Activated naive CD8-positive, alpha-beta T cell treated with anti-CD3 and anti-CD28 coated beads, Interleukin-2, amount 10 ng/mL, durations not matched to agents 7 days and 5 days (primary cell): ENCODE data around the gene CIB2. TPM values are rescaled to one million over a fixed set of nuclear protein-coding genes. Genes with fewer than 3 reads are reported as not detected.
"Not testable (repeated sequence)": the region's sequence is repeated elsewhere in the genome, so short reads cannot be mapped to it uniquely, and the experiment has no call there.

Experiments used
- ATAC-seq: fragments of 150-1000 bp; cut with Tn5 transposase; one replicate; pipeline ENCODE4 v1.10.0; 2021; ENCODE audit warnings: low read depth, moderate library complexity
- POLR2A ChIA-PET: fragments of 350-600 bp; sonication (Branson Sonifier 250); formaldehyde crosslinking; loops from one replicate; lab custom pipeline; 2021; ENCODE audit warnings: antibody characterized with exemption; lab: Charles Lee
- DNase-seq: peaks from one replicate; pipeline ENCODE4 v3.0.0; 2021
- H3K27ac Mint-ChIP-seq: one replicate; pipeline ENCODE4 v1.8.0; 2022; ENCODE audit warnings: mild to moderate bottlenecking, mixed read lengths
- H3K27me3 Mint-ChIP-seq: one replicate; pipeline ENCODE4 v1.8.0; 2022; ENCODE audit warnings: mild to moderate bottlenecking, moderate library complexity, mixed read lengths
- H3K36me3 Mint-ChIP-seq: one replicate; pipeline ENCODE4 v1.8.0; 2021; ENCODE audit warnings: mild to moderate bottlenecking, mixed read lengths
- H3K4me1 Mint-ChIP-seq: one replicate; pipeline ENCODE4 v1.8.0; 2021; ENCODE audit warnings: mixed read lengths
- H3K4me3 Mint-ChIP-seq: one replicate; pipeline ENCODE4 v1.8.0; 2022; ENCODE audit warnings: mild to moderate bottlenecking, moderate library complexity, mixed read lengths
- H3K9me3 Mint-ChIP-seq: one replicate; pipeline ENCODE4 v1.8.0; 2021; ENCODE audit warnings: mixed read lengths
- total RNA-seq, 2 experiments: library from RNA; stranded (reverse); gene quantifications; one replicate each; pipeline ENCODE4 v1.2.3, GENCODE V29; 2021

The CIB2 gene
- total RNA-seq, 2 experiments from 2014 or later: 0.88 to 1.5 TPM

GRCh38 chr15:78162038-78162437, 30.8 kb upstream of the CIB2 start:
- peaks cover 27% of the 10 kb centered on the region for H3K36me3 Mint-ChIP-seq
- POLR2A ChIA-PET: interaction anchor here (0.6 to 1.7 kb wide), 4 partner anchors 10 to 159 kb away, joined by 3 to 6 read pairs (median 4); partner anchors contain the start of gene IDH3A
- no peak overlapping the region for H3K4me3 Mint-ChIP-seq
- peaks cover 8% of the 10 kb centered on the region for H3K4me1 Mint-ChIP-seq
- ATAC-seq (peak; percentile 87), DNase-seq (no peak)
- H3K27ac Mint-ChIP-seq: peak overlapping the region; percentile 78
- H3K27me3 Mint-ChIP-seq: no peaks in the 10 kb centered on the region
- H3K9me3 Mint-ChIP-seq: no peaks in the 10 kb centered on the region

GRCh38 chr15:78159395-78159794, 28.1 kb upstream of the CIB2 start:
- Mint-ChIP-seq H3K4me1 (peaks cover 2% of the 10 kb centered on the region), H3K27me3 (no peaks in the 10 kb centered on the region), H3K27ac (no peak overlapping the region), H3K36me3 (peaks cover 15% of the 10 kb centered on the region), H3K9me3 (no peaks in the 10 kb centered on the region), H3K4me3 (no peak overlapping the region)
- no peak for ATAC-seq
- DNase-seq: no peak
- POLR2A ChIA-PET: interaction anchor here (1.1 kb wide), 1 partner anchor 278 kb away, joined by 3 read pairs; the partner anchor contains the start of gene IREB2

- no peak for ATAC-seq
- H3K4me1 Mint-ChIP-seq: peaks cover 8% of the 10 kb centered on the region
- H3K9me3 Mint-ChIP-seq: no peaks in the 10 kb centered on the region
- H3K36me3 Mint-ChIP-seq: peaks cover 16% of the 10 kb centered on the region
- POLR2A ChIA-PET: interaction anchor here (2.0 kb wide), 1 partner anchor 9 kb away, joined by 5 read pairs; the partner anchor contains the start of gene IDH3A
- H3K27me3 Mint-ChIP-seq: no peaks in the 10 kb centered on the region
- H3K27ac Mint-ChIP-seq: no peak overlapping the region
- H3K4me3 Mint-ChIP-seq: no peak overlapping the region
- DNase-seq: no peak
Observed at GRCh38 chr15:78157203-78157602, 26.0 kb upstream of the CIB2 start.

GRCh38 chr15:78156653-78157052, 25.4 kb upstream of the CIB2 start:
- POLR2A ChIA-PET: interaction anchor here (2.0 kb wide), 1 partner anchor 8 kb away, joined by 5 read pairs; the partner anchor contains the start of gene IDH3A
- Mint-ChIP-seq H3K27me3 (no peaks in the 10 kb centered on the region), H3K27ac (no peak overlapping the region), H3K4me1 (peaks cover 8% of the 10 kb centered on the region), H3K36me3 (peaks cover 11% of the 10 kb centered on the region), H3K9me3 (no peaks in the 10 kb centered on the region), H3K4me3 (no peak overlapping the region)
- DNase-seq (no peak), ATAC-seq (no peak)

GRCh38 chr15:78155355-78155939, 24.2 kb upstream of the CIB2 start:
- ATAC-seq: no peak
- Mint-ChIP-seq H3K36me3 (peaks cover 13% of the 10 kb centered on the region), H3K27me3 (no peaks in the 10 kb centered on the region), H3K4me1 (peaks cover 16% of the 10 kb centered on the region), H3K4me3 (no peak overlapping the region), H3K27ac (no peak overlapping the region), H3K9me3 (no peaks in the 10 kb centered on the region)
- no peak for DNase-seq
- POLR2A ChIA-PET: no interaction called here

GRCh38 chr15:78154955-78155354, 23.7 kb upstream of the CIB2 start:
- Mint-ChIP-seq H3K4me3 (no peak overlapping the region), H3K4me1 (peaks cover 21% of the 10 kb centered on the region), H3K27ac (no peak overlapping the region), H3K9me3 (no peaks in the 10 kb centered on the region), H3K36me3 (peaks cover 13% of the 10 kb centered on the region), H3K27me3 (no peaks in the 10 kb centered on the region)
- POLR2A ChIA-PET: no interaction called here
- DNase-seq (no peak), ATAC-seq (no peak)

- H3K9me3 Mint-ChIP-seq, DNase-seq, ATAC-seq, H3K27ac Mint-ChIP-seq, H3K27me3 Mint-ChIP-seq: not testable (repeated sequence)
- Mint-ChIP-seq H3K36me3 (peaks cover 13% of the 10 kb centered on the region), H3K4me3 (peak overlapping the region; percentile 90), H3K4me1 (peaks cover 38% of the 10 kb centered on the region)
- POLR2A ChIA-PET: interaction anchor here (1.7 kb wide), 1 partner anchor 23 kb away, joined by 3 read pairs; no protein-coding TSS in a partner anchor
Observed at GRCh38 chr15:78151075-78151474, 19.8 kb upstream of the CIB2 start.

DNA sequence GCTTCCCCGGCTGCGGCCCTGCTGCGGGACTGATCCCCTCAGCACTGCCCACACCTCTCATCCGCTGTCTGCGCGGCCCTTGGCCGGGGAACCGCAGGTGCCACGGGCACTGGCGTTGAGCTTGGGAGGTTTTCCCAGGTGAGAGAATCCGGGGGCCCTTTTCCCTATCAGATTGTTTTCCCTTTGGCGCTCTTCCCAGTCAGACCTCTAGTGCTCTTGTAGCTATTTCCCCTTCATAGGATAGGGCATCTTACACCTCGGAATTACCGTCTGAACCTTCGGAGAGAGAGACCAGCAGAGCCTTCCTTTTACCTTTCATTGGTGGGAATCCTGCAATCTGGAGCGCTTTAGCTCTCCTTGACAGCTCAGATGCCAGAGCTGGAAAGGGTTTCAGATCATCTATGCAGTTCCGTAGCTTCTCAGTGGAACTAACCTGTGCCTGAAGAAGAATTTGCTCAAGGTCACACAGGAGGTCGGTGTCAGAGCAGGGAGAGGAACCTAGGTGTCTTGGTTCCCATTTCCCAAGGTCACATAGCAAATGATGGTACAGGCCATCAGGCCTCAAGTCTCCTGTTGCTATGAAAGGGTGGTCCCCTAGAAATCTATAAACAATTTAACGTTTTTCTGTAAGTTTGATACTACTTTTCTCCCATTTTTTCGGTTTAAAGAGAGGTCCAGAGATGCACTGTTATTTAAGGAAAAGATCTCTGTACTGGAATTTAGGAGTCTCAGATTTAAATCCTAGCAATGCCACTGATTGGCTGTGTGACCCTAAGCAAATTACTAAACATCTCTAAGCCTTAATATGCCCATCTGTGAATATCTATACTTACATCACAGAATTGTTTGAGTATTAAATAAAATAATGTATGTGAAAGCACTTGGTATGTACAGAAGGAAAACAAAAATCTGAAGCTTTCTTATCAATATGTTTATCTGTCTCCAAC, 18.8 kb upstream of the CIB2 start:
- no peak for ATAC-seq
- Mint-ChIP-seq H3K27me3 (no peaks in the 10 kb centered on the region), H3K4me3 (peak overlapping the region; percentile 90), H3K9me3 (no peaks in the 10 kb centered on the region), H3K4me1 (peaks cover 38% of the 10 kb centered on the region), H3K36me3 (peaks cover 13% of the 10 kb centered on the region), H3K27ac (peak overlapping the region; percentile 71)
- POLR2A ChIA-PET: interaction anchor here (1.1 to 1.8 kb wide), 3 partner anchors 18 to 24 kb away, joined by 3 to 8 read pairs (median 4); no protein-coding TSS in a partner anchor
- DNase-seq: no peak

DNA sequence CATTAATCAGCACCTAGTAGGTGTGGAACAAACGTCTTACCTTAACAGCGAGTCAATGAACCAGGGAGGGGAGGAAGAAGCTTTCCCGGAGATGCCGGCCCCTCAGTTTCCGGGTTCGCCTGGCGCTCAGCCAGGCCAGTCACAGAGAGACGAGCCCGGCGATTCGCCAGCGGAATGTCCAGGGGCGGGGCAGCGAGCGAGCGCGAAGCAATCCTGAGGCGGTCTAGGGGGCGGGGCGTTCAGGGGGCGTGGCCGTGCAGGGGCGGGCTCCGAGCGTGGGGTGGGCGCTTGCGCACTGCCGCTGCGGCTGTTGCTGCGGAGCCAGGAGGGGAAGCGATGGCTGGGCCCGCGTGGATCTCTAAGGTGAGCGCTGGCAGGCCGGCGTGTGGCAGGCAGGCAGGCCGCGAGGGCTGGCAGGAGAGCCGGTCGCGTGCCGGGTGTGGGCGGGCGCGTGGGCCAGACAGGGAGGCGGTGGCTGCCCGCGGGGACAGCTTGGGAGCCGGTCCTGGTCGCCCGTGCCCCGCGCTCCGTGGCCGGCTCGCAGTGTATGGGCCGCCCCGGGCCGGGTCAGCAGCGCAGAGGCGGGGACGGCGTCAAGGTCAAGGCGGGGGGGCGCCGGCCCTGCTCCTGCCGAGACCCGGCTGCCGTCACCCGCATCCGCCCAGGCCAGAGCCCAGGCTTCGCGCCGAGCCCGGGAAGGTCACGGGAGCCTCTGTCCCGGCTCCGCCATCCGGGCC, 18.0 kb upstream of the CIB2 start, which contains the start of gene IDH3A:
Gene IDH3A, plus strand, starts transcription at position 295 of the 737 bp plus-strand sequence. Its CDS starts 42 bp downstream, at position 337.
- H3K27me3 Mint-ChIP-seq: no peaks in the 10 kb centered on the region
- POLR2A ChIA-PET: interaction anchor here (0.7 to 2.3 kb wide), 11 partner anchors 8 to 818 kb away, joined by 3 to 16 read pairs (median 5); partner anchors contain the start of gene CIB2
- ATAC-seq: peak; percentile 95

DNA sequence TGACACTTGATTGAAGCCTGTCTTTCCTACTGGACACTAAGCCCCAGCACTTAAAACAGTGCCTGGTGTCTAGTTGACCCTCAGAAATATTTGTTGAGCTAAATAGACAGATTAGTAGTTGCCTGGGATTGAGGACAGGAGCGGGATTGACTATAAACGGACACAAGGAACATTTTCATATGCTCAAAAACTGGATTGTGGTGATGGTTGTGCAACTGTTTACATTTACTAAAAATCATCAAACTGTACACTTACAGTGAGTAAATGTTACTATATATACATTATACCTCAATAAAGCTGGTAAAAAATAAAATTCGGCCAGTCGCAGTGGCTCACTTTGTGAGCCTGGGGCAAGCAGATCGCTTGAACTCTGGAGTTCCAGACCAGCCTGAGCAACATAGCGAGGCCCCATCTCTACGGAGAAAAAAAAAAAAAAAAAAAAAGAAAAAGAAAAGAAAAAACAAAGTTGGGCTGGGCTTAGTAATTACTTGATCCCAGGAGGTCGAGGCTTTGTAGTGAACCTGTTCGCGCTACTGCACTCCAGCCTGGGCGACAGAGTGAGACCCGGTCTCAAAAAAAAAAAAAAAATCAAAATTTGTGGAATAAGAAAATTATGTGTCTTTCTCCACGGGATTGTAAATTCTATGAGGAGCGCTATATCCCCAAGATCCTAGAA, 17.3 kb upstream of the CIB2 start:
- POLR2A ChIA-PET: interaction anchor here (0.7 to 2.3 kb wide), 11 partner anchors 9 to 819 kb away, joined by 3 to 16 read pairs (median 5); partner anchors contain the start of gene CIB2
- DNase-seq (no peak), ATAC-seq (peak; percentile 4)
- Mint-ChIP-seq H3K27me3 (no peaks in the 10 kb centered on the region), H3K4me1 (peaks cover 38% of the 10 kb centered on the region), H3K36me3 (peaks cover 13% of the 10 kb centered on the region), H3K4me3 (peak overlapping the region; percentile 96), H3K9me3 (no peaks in the 10 kb centered on the region), H3K27ac (peak overlapping the region; percentile 85)

More for the DNA sequence above, 18.0 kb upstream of the CIB2 start, which contains the start of gene IDH3A:
- peak; percentile 100 for DNase-seq
- peak within 1 kb of the TSS; percentile 85 for H3K27ac Mint-ChIP-seq
- H3K36me3 Mint-ChIP-seq: peaks cover 13% of the 10 kb centered on the region
- H3K9me3 Mint-ChIP-seq: no peaks in the 10 kb centered on the region
- H3K4me1 Mint-ChIP-seq: peaks cover 38% of the 10 kb centered on the region
- peak within 1 kb of the TSS; percentile 96 for H3K4me3 Mint-ChIP-seq

DNA sequence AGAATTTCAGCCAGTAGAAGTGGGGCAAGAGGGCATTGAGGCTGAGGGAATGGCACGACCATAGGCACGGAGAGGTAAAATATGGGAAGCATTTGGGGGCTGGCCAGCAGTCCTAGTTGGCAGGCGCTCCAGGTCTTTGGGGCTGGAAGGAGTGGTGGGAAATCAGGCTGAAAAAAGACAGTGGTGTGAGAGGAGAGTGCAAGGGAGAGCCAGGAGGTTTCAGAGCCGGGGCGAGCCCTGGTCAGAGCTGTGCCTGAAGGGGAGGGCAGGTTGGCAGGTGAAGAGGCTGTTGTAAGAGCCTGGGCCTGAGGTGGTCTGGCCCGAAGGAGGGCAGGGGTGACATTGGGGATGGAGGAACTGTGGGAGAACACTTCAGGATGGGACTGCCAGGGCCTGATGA, 16.3 kb upstream of the CIB2 start:
- no peaks in the 10 kb centered on the region for H3K27me3 Mint-ChIP-seq
- peaks cover 34% of the 10 kb centered on the region for H3K4me1 Mint-ChIP-seq

More for the DNA sequence above, 16.3 kb upstream of the CIB2 start:
- ATAC-seq (no peak), DNase-seq (no peak)
- peak overlapping the region; percentile 2 for H3K4me3 Mint-ChIP-seq
- peaks cover 6% of the 10 kb centered on the region for H3K36me3 Mint-ChIP-seq
- H3K9me3 Mint-ChIP-seq: no peaks in the 10 kb centered on the region
- POLR2A ChIA-PET: interaction anchor here (1.0 to 2.3 kb wide), 4 partner anchors 10 to 152 kb away, joined by 3 to 16 read pairs (median 6); partner anchors contain the start of genes CIB2 and SKIC8
- H3K27ac Mint-ChIP-seq: no peak overlapping the region
